Activated naive CD4-positive, alpha-beta T cell treated with anti-CD3 and anti-CD28 coated beads, Interleukin-2, amount 10 ng/mL, durations not matched to agents 7 days and 5 days (primary cell): ENCODE measurements around the gene MAK.
"Not testable (repeated sequence)": the region's sequence is repeated elsewhere in the genome, so short reads cannot be mapped to it uniquely, and the experiment has no call there.

Experiments used
- CTCF ChIA-PET: fragments of 350-600 bp; sonication (Branson Sonifier 250); formaldehyde crosslinking; loops from one replicate; lab custom pipeline; 2021; ENCODE audit warnings: antibody characterized with exemption; lab: Charles Lee
- DNase-seq: peaks from one replicate; pipeline ENCODE4 v3.0.0-alpha.2; 2020
- H3K27ac Mint-ChIP-seq: one replicate; pipeline ENCODE4 v1.8.0; 2021; ENCODE audit warnings: mild to moderate bottlenecking, moderate library complexity, mixed read lengths
- H3K27me3 Mint-ChIP-seq: one replicate; pipeline ENCODE4 v1.8.0; 2021; ENCODE audit warnings: mild to moderate bottlenecking, mixed read lengths
- H3K36me3 Mint-ChIP-seq: one replicate; pipeline ENCODE4 v1.8.0; 2021; ENCODE audit warnings: mixed read lengths
- H3K4me1 Mint-ChIP-seq: one replicate; pipeline ENCODE4 v1.8.0; 2021; ENCODE audit warnings: mixed read lengths
- H3K4me3 Mint-ChIP-seq: one replicate; pipeline ENCODE4 v1.8.0; 2021; ENCODE audit warnings: mild to moderate bottlenecking, moderate library complexity, mixed read lengths
- H3K9me3 Mint-ChIP-seq: one replicate; pipeline ENCODE4 v1.8.0; 2021; ENCODE audit warnings: mixed read lengths

MAK gene

GRCh38 chr6:10747251-10747972 lies 90.9 kb downstream of the MAK start, which contains the start of gene TMEM14B:
Gene TMEM14B, plus strand, starts transcription at chr6:10747805. Its CDS starts 1,441 bp downstream, at chr6:10749246.
- Mint-ChIP-seq H3K36me3 (peaks cover 32% of the 10 kb centered on the region), H3K4me1 (peaks cover 62% of the 10 kb centered on the region), H3K4me3 (peak within 1 kb of the TSS; percentile 81), H3K27me3 (no peaks in the 10 kb centered on the region), H3K9me3 (no peaks in the 10 kb centered on the region), H3K27ac (peak within 1 kb of the TSS; percentile 95)
- CTCF ChIA-PET, result interaction anchor here (0.6 to 2.6 kb wide), 7 partner anchors 10 to 1200 kb away, joined by 3 to 8 read pairs (median 3); no protein-coding TSS in a partner anchor
- peak; percentile 100 for DNase-seq

DNA sequence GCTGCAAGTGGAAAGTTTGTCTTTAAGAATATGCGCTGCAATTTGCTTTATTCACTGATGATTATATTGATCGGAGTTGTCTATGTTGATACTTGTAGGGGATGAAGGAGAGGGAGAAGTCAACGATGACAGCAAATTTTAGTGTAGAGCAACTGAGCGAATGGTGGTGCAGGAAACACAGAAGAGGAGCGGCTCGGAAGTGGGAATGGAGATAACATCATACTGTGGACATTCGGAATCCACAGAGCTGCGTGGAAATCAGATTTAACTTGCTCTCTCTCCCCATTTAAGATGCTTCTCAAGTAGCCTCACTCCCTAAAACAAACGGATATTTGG lies 91.5 kb downstream of the MAK start:
- peaks cover 62% of the 10 kb centered on the region for H3K4me1 Mint-ChIP-seq
- CTCF ChIA-PET, result interaction anchor here (0.6 to 1.6 kb wide), 6 partner anchors 9 to 1200 kb away, joined by 3 to 5 read pairs (median 3); no protein-coding TSS in a partner anchor
- H3K9me3 Mint-ChIP-seq, result no peaks in the 10 kb centered on the region
- peak overlapping the region; percentile 95 for H3K27ac Mint-ChIP-seq
- DNase-seq, result no peak
- no peaks in the 10 kb centered on the region for H3K27me3 Mint-ChIP-seq
- H3K36me3 Mint-ChIP-seq, result peaks cover 30% of the 10 kb centered on the region
- H3K4me3 Mint-ChIP-seq, result peak overlapping the region; percentile 81

DNA sequence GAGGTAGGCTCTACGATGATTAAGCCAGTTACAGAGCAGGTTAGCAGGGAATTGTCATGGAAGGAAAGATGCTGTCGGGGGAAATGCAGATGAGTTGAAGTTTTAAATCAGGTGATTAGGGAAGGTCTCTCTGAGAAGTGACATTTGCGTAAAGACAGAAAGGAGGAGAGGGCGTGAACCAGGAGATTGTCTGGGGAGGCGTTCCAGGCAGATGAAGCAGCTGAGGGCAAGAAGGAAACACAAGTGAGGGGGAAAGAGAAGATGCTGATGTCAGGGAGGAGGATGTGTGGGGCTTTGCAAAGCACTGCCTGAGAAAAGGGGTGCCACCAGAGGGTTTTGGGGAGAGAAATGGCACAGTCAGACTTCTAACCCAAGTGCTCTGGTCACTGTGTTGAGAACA lies 93.2 kb downstream of the MAK start:
- no peak for DNase-seq
- CTCF ChIA-PET, result interaction anchor here (1.3 kb wide), 1 partner anchor 24 kb away, joined by 3 read pairs; no protein-coding TSS in a partner anchor
- no peaks in the 10 kb centered on the region for H3K27me3 Mint-ChIP-seq
- H3K4me1 Mint-ChIP-seq, result peaks cover 47% of the 10 kb centered on the region
- H3K27ac Mint-ChIP-seq, result no peak overlapping the region
- no peaks in the 10 kb centered on the region for H3K9me3 Mint-ChIP-seq
- H3K4me3 Mint-ChIP-seq, result peak overlapping the region; percentile 8
- H3K36me3 Mint-ChIP-seq, result peaks cover 19% of the 10 kb centered on the region

GRCh38 chr6:10743515-10743914 lies 94.8 kb downstream of the MAK start:
- no peaks in the 10 kb centered on the region for H3K9me3 Mint-ChIP-seq
- H3K27ac Mint-ChIP-seq, result no peak overlapping the region
- H3K36me3 Mint-ChIP-seq, result peaks cover 11% of the 10 kb centered on the region
- no peaks in the 10 kb centered on the region for H3K27me3 Mint-ChIP-seq
- H3K4me1 Mint-ChIP-seq, result peaks cover 31% of the 10 kb centered on the region
- no peak overlapping the region for H3K4me3 Mint-ChIP-seq
- CTCF ChIA-PET, result no interaction called here
- no peak for DNase-seq

- Mint-ChIP-seq H3K27me3 (no peaks in the 10 kb centered on the region), H3K27ac (no peak overlapping the region), H3K4me3 (no peak overlapping the region), H3K4me1 (peaks cover 22% of the 10 kb centered on the region), H3K9me3 (no peaks in the 10 kb centered on the region), H3K36me3 (peaks cover 6% of the 10 kb centered on the region)
- DNase-seq, result no peak
- CTCF ChIA-PET, result interaction anchor here (0.7 to 1.2 kb wide), 3 partner anchors 15 to 754 kb away, joined by 3 read pairs; no protein-coding TSS in a partner anchor
Observed at GRCh38 chr6:10742251-10742650, 96.1 kb downstream of the MAK start.

- CTCF ChIA-PET, result interaction anchor here (0.7 to 1.2 kb wide), 3 partner anchors 14 to 754 kb away, joined by 3 read pairs; no protein-coding TSS in a partner anchor
Observed at GRCh38 chr6:10741643-10742042, 96.7 kb downstream of the MAK start.

DNA sequence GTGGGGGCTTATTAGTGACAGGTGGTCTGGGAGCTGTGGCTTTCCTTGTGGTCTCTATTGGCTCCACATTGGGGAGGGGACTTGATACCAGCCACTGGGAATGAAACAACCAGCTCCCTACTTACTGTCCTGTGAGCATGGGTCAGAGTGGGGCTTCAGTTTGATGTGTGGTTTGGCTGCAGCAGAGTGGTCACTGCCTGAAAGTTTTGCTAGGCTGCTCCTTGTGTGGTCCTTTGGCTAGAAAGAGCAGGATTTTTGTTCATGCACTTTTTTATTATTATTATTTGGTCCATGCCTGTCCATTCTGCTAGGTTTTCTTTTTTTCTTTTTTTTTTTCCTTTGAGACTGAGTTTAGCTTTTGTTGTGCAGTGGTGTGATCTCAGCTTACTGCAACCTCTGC lies 98.3 kb downstream of the MAK start:
- CTCF ChIA-PET, result interaction anchor here (0.7 kb wide), 1 partner anchor 44 kb away, joined by 3 read pairs; no protein-coding TSS in a partner anchor
- H3K4me1 Mint-ChIP-seq, result peaks cover 2% of the 10 kb centered on the region
- no peak overlapping the region for H3K27ac Mint-ChIP-seq
- no peak for DNase-seq
- H3K27me3 Mint-ChIP-seq, result no peaks in the 10 kb centered on the region
- H3K36me3 Mint-ChIP-seq, result peaks cover 1% of the 10 kb centered on the region
- H3K9me3 Mint-ChIP-seq, result no peaks in the 10 kb centered on the region
- no peak overlapping the region for H3K4me3 Mint-ChIP-seq

More at GRCh38 chr6:10741643-10742042, 96.7 kb downstream of the MAK start:
- not testable (repeated sequence) for DNase-seq, H3K36me3 Mint-ChIP-seq, H3K27ac Mint-ChIP-seq, H3K4me3 Mint-ChIP-seq, H3K9me3 Mint-ChIP-seq, H3K27me3 Mint-ChIP-seq
- H3K4me1 Mint-ChIP-seq, result peaks cover 17% of the 10 kb centered on the region

GRCh38 chr6:10736731-10737130 lies 101.6 kb downstream of the MAK start:
- H3K9me3 Mint-ChIP-seq, result no peaks in the 10 kb centered on the region
- CTCF ChIA-PET, result interaction anchor here (0.8 to 1.0 kb wide), 2 partner anchors 10 to 15 kb away, joined by 3 read pairs; no protein-coding TSS in a partner anchor
- no peaks in the 10 kb centered on the region for H3K4me1 Mint-ChIP-seq
- DNase-seq, result no peak
- H3K36me3 Mint-ChIP-seq, result no peaks in the 10 kb centered on the region
- no peak overlapping the region for H3K4me3 Mint-ChIP-seq
- no peak overlapping the region for H3K27ac Mint-ChIP-seq
- no peaks in the 10 kb centered on the region for H3K27me3 Mint-ChIP-seq

DNA sequence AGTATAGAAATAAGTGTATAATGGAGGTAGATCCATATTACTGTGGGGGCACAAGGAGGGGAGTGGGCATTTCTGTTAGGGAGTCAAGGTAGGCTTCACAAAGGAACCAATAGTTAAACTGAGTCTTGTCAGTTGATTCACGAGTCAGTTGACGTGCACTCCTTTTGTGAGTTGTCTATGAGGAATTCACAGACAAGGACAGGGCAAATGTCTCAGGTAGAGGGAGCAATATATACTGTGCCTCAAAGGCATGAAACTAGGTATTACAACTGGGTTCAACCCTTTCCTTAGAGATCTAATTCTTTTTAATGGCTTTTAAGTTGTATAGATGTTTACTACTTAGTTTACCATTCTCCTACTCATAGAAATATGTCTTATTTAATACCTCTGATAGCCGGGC lies 104.5 kb downstream of the MAK start:
- Mint-ChIP-seq H3K4me3 (no peak overlapping the region), H3K9me3 (no peaks in the 10 kb centered on the region), H3K27me3 (no peaks in the 10 kb centered on the region), H3K27ac (no peak overlapping the region), H3K4me1 (no peaks in the 10 kb centered on the region), H3K36me3 (peaks cover 9% of the 10 kb centered on the region)
- CTCF ChIA-PET, result no interaction called here
- no peak for DNase-seq

- no peak overlapping the region for H3K4me3 Mint-ChIP-seq
- DNase-seq, result no peak
- H3K36me3 Mint-ChIP-seq, result peaks cover 14% of the 10 kb centered on the region
- no peaks in the 10 kb centered on the region for H3K9me3 Mint-ChIP-seq
- no peaks in the 10 kb centered on the region for H3K27me3 Mint-ChIP-seq
- H3K4me1 Mint-ChIP-seq, result no peaks in the 10 kb centered on the region
- CTCF ChIA-PET, result interaction anchor here (0.7 kb wide), 1 partner anchor 32 kb away, joined by 3 read pairs; no protein-coding TSS in a partner anchor
- no peak overlapping the region for H3K27ac Mint-ChIP-seq
Observed at GRCh38 chr6:10733151-10733715, 105.1 kb downstream of the MAK start.

- CTCF ChIA-PET, result no interaction called here
- Mint-ChIP-seq H3K27me3 (no peaks in the 10 kb centered on the region), H3K36me3 (peaks cover 24% of the 10 kb centered on the region), H3K4me1 (peaks cover 4% of the 10 kb centered on the region), H3K4me3 (no peak overlapping the region), H3K27ac (no peak overlapping the region), H3K9me3 (no peaks in the 10 kb centered on the region)
- DNase-seq, result no peak
Observed at GRCh38 chr6:10730254-10730653, 108.1 kb downstream of the MAK start.

GRCh38 chr6:10725716-10726115 lies 112.6 kb downstream of the MAK start:
- H3K36me3 Mint-ChIP-seq, result peaks cover 27% of the 10 kb centered on the region
- CTCF ChIA-PET, result interaction anchor here (1.3 kb wide), 1 partner anchor 21 kb away, joined by 3 read pairs; no protein-coding TSS in a partner anchor

GRCh38 chr6:10725044-10725443 lies 113.3 kb downstream of the MAK start:
- CTCF ChIA-PET, result interaction anchor here (1.3 kb wide), 1 partner anchor 21 kb away, joined by 3 read pairs; no protein-coding TSS in a partner anchor
- no peaks in the 10 kb centered on the region for H3K9me3 Mint-ChIP-seq
- no peaks in the 10 kb centered on the region for H3K27me3 Mint-ChIP-seq
- H3K4me3 Mint-ChIP-seq, result no peak overlapping the region
- H3K36me3 Mint-ChIP-seq, result peaks cover 20% of the 10 kb centered on the region
- no peak for DNase-seq
- peaks cover 44% of the 10 kb centered on the region for H3K4me1 Mint-ChIP-seq
- no peak overlapping the region for H3K27ac Mint-ChIP-seq

More at GRCh38 chr6:10725716-10726115, 112.6 kb downstream of the MAK start:
- Mint-ChIP-seq H3K9me3 (no peaks in the 10 kb centered on the region), H3K27ac (no peak overlapping the region), H3K4me1 (peaks cover 44% of the 10 kb centered on the region), H3K27me3 (no peaks in the 10 kb centered on the region), H3K4me3 (no peak overlapping the region)
- no peak for DNase-seq

DNA sequence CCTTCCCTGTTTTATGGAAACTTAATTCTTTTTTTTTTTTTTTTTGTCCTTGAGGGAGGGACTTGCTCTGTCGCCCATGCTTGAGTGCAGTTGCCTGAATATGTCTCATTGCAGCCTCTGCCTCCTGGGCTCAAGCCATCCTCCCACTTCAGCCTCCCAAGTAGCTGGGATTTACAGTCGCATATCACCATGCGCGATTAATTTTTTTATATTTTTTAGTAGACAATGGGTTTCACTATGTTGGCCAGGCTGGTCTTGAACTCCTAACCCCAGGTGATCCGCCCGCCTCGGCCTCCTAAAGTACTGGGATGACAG lies 114.8 kb downstream of the MAK start:
- CTCF ChIA-PET, result interaction anchor here (0.9 to 1.2 kb wide), 2 partner anchors 14 to 23 kb away, joined by 3 to 4 read pairs; no protein-coding TSS in a partner anchor
- Mint-ChIP-seq H3K4me1 (peaks cover 53% of the 10 kb centered on the region), H3K4me3 (peak overlapping the region; percentile 82)

More for the DNA sequence above, 114.8 kb downstream of the MAK start:
- Mint-ChIP-seq H3K27me3 (no peaks in the 10 kb centered on the region), H3K27ac (peak overlapping the region; percentile 90), H3K36me3 (peaks cover 19% of the 10 kb centered on the region), H3K9me3 (peaks cover 6% of the 10 kb centered on the region)
- DNase-seq, result no peak
